Ureter (tissue), 1 donor: Measurements from ENCODE around the gene SCN2A. TPM values are rescaled to one million over a fixed set of nuclear protein-coding genes. Genes with fewer than 3 reads are reported as not detected.
"Not testable (repeated sequence)": the region's sequence is repeated elsewhere in the genome, so short reads cannot be mapped to it uniquely, and the experiment has no call there.

Source experiments
- DNase-seq: peaks from one replicate; pipeline ENCODE4 v3.0.0-alpha.2; 2020; ENCODE audit warnings: low spot score
- total RNA-seq: library from RNA; stranded (reverse); gene quantifications from one replicate; pipeline ENCODE4 v1.2.4, GENCODE V29; 2023
- donor health status: DM: yes; HTN: yes; CAD: no.

Gene SCN2A
- total RNA-seq, 1 donor from 2014 or later = 0.29 TPM

DNA sequence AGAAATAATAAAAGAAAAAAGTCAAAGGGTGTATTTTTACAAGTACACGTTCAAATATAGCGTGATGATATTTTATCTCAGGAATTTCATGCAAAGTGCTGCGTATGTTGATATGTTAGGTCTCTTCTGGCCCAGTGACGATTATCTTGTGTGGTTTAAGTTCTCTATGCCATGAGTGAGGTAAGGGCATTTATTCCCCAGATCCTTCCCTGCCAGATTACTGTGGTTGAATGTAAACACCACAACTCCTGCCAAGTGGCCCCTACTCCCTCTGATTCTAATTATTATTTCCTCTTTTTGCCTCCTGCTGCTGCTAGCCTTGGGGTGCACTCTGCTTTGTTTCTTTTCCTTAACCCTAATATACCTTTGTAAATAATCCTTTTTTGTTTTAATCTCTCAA lies 12.2 kb downstream of the SCN2A start:
- no peak for DNase-seq

DNA sequence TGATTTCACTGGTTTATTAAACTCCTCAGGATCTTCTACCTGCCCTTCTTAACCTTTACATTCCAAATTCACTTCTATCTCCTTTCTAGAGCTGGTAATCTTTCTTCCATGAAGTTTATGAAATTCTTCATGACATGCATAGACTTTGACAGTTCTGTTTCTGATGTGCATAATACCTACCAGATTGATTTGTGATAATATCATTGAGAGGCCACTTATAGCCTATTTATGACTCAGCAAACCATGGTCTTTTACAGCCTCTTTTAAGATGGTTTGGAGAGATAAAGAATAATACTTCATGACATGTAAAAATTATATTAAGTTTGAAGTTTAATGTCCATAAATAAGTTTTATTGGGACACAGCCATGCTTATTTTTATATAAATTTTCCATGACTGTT lies 14.0 kb downstream of the SCN2A start:
- no peak for DNase-seq

- DNase-seq = no peak
Measured at GRCh38 chr2:165256618-165257017, 17.4 kb downstream of the SCN2A start.

- DNase-seq = not testable (repeated sequence)
Measured at GRCh38 chr2:165260347-165260746, 21.1 kb downstream of the SCN2A start.

DNA sequence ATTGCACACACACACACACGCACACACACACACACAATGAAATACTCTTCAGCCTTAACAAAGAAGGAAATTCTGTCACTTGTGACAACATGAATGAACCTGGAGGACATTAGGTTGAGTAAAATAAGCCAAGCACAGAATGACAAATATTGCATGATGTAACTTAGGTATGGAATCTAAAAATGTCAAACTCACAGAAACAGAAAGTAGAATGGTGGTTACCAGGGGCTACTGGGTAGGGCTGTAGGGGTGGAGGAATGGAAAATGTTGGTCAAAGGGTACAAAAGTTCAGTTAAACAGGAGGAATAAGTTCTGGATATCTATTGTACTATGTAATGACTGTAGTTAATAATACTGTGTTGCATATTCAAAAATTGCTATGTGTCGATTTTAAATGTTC lies 29.5 kb downstream of the SCN2A start:
- no peak for DNase-seq

- DNase-seq = no peak
Measured at GRCh38 chr2:165273176-165273575, 34.0 kb downstream of the SCN2A start.

GRCh38 chr2:165274698-165275097 lies 35.5 kb downstream of the SCN2A start:
- DNase-seq = no peak

DNA sequence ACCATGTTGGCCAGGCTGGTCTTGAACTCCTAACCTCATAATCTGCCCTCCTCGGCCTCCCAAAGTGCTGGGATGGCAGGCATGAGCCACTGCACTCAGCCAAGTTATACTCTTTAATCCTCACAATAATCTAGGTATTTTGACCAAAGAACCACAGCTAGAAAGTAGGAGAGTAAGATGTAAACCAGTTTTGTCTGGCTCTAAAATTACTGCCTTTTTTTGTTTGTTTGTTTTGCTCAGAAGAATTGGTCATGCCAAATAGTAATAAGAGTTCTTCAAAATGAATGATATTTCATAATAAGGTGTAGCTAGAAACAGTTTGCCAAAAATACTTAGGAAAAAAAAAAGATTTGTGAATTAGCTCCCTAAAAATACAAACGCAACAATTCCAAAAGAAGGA lies 36.7 kb downstream of the SCN2A start:
- no peak for DNase-seq

DNA sequence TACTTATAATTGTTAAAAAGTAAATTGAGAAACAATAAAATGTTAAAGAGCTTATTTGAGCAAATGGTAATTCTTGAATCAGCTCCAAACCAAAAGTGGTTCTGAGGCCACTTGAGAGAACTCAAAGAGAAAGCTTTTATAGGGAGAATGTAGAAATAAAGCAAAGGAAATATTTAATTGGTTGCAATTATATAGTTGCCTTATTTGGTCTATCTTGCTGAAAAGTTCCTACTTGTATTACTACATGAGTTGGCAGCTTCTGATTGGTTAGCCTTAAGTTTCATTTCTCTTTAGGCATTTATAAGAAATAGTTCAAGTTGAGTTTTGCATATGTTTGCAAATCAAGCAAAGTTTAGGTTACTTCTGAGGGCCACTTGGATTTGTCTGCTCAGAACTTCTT lies 38.1 kb downstream of the SCN2A start:
- DNase-seq = no peak

GRCh38 chr2:165277860-165278656 lies 38.8 kb downstream of the SCN2A start:
- DNase-seq = no peak

DNA sequence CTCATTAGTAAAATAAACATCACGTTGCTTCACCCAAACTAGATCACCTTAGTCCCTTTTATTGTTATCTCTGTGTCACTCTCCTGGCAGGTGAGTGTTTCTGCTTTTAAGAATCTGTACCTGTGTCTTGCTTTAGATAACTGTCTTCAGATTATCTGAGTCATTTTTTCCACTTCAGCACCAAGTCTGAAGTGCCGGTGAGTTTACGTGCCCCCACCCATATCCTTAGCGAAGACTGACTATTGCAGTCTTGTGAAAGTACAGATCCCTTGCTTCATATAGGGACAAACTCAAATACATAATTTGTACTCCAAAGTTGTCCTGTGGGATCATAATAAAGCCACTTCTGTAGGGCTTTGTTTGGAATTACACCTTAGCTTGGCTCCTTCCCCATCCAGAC lies 41.1 kb downstream of the SCN2A start:
- no peak for DNase-seq

GRCh38 chr2:165281387-165281786 lies 42.2 kb downstream of the SCN2A start:
- DNase-seq = no peak

GRCh38 chr2:165283342-165283741 lies 44.1 kb downstream of the SCN2A start:
- no peak for DNase-seq

- no peak for DNase-seq
Measured at GRCh38 chr2:165287094-165287778, 48.0 kb downstream of the SCN2A start.

DNA sequence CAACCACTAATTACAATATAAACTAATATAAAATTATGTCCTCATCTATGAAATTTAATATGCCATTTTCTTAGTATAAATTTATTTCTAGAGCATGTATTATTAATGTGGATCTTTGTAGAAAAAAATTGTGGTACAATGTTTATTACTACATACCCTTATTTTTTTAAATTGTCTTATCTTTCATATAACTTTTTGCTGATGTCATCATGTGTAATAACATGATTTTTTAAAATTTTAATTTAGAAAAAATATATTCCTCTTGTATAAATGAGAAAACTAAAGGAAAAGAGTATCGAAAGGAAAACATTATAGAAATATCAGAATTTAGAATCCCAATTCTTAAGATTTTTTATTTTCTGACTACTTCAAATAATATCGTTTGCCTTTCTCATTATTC lies 49.9 kb downstream of the SCN2A start:
- DNase-seq = no peak

- DNase-seq = peak; percentile 60
Measured at GRCh38 chr2:165293440-165294420, 54.5 kb downstream of the SCN2A start.

GRCh38 chr2:165294912-165295311 lies 55.7 kb downstream of the SCN2A start:
- no peak for DNase-seq

DNA sequence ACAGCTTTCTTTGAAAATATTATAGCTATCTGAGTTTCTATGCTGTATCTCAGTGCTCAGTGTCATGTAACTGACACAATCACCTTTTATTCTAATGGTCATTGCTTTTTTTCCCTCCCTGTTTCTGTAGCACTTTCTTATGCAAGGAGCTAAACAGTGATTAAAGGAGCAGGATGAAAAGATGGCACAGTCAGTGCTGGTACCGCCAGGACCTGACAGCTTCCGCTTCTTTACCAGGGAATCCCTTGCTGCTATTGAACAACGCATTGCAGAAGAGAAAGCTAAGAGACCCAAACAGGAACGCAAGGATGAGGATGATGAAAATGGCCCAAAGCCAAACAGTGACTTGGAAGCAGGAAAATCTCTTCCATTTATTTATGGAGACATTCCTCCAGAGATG lies 56.4 kb downstream of the SCN2A start:
- no peak for DNase-seq

DNA sequence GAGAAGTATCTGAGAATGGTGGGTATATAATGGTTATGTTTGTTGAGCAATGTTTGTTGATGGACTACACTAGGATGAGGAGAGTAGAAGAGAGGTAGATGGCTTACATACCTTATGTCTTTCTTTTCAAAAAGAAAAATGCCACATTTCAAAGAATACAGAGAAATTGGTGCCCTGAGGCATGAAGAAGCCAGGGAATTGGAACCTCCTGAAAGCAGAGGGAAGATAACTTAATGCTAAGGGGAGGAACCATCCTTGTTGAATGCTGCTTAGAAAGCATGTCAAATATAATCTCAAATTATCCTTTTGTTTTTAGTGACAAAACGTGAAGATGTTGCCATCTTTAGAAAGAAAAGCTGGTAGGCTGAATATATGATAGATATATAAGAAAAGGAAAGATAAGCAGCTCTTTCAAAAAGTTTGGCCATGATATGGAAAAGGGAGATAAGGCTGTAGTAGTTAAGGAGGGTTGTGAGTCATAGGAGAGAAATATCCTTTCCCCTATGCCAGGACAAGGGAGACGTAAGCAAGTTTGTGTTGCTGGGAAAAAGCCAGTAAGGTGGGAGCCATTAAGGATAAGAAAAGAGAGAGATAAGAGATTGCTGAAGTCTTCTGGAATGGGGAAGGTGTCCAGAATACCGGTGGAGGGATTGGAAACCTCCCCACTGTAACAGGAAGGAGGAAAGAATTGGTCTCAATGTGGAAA lies 66.3 kb downstream of the SCN2A start:
- no peak for DNase-seq

DNA sequence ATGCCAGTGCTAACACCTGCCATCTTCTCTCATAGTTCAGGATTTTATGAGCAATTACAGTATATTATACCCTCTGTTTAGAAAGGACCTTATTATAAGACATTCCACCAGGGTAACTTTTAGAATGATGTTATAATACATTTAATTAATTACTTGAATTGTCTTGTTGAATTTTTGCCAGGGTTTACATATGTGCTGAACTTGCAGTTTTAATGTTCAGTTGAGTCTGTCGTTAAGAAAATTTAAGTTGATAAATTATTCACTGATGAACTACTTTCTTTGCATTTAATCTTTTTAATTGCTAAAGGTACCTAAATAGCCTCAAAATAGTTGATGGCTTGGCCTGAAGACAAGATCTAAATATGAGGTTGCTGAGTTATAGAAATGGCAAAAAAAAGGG lies 68.1 kb downstream of the SCN2A start:
- no peak for DNase-seq

DNA sequence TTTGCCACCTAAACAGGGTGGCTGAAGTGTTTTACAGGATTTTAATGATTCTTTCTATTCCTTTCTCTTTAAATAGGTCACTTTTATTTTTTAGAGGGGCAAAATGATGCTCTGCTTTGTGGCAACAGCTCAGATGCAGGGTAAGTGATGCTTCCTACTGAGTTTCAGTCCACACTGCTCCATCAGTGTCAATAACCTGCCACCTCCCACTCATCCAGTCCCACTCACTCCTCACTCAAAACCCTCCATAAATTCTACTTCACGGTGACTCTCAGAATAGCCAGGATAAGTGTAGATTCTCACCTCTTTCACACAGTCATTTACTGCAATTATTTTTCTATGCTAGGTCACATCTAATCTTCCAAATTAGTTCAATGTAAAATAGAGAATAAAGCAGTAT lies 72.7 kb downstream of the SCN2A start:
- no peak for DNase-seq

- DNase-seq = no peak
Measured at GRCh38 chr2:165312999-165313398, 73.8 kb downstream of the SCN2A start.
